Stimulated activated CD4-positive, alpha-beta T cell treated with anti-CD3 and anti-CD28 coated beads, Interleukin-15, amount 100 ng/mL, for 1 hour (primary cell): Measurements from ENCODE around the gene SYT17.

Source experiments
- DNase-seq, 2 donors: peaks; one replicate each; pipeline ENCODE4 v3.0.0-alpha.2; 2020; ENCODE audit warnings: low read depth in 1 of 2, low spot score in 1 of 2

The SYT17 gene

GRCh38 chr16:19213885-19214284 lies 45.8 kb downstream of the SYT17 start:
- no peak for DNase-seq

DNA sequence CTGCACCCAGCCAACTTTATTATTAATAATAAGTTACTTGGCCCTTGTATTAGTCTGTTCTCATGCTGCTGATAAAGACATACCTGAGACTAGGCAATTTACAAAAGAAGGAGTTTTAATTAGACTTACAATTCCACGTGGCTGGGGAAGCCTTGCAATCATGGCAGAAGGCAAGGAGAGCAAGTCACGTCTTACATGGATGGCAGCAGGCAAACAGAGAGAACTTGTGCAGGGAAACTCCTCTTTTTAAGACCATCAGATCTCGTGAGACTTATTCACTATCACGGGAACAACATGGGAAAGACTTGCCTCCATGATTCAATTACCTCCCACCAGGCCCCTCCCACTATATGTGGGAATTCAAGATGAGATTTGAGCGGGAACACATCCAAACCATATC lies 47.7 kb downstream of the SYT17 start:
- no peak for DNase-seq

DNA sequence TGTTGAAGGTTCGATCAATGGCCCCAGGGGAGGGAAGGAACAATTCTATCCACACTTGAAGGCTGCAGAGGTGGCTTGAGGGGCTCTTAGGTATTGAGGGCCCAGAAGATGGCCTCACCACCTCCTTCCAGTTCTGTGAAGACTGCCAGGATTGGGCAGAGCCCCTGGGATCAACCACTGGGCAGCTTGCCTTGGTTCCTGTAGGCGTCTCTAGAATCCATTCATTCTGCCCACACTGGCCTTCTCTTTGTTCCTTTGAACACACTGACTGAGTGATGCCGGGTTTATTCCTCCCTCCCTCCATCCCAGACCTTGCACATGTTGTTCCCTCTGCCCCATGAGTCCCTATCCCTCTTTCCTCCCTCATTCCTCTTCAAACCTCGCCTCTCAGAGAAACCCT lies 50.5 kb downstream of the SYT17 start:
- DNase-seq = no peak

DNA sequence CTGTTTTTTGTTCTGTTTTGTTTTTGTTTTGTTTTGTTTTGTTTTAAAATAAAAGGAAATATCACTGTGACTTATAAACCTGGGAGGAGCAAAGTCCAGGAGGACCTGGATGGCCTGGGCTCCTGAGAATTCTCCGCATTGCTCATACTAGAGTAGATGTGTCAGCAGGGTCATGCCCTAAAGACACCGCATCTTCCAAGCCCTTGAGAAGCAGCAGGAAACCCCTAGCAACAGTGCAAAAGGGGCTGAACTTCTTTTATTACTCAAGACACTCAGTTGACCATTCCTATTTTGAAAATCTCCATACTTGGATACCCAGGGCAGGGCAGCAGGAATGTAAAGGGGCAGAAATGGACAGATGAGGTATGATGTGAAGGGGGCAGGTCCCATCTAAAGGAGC lies 51.8 kb downstream of the SYT17 start:
- DNase-seq = no peak

DNA sequence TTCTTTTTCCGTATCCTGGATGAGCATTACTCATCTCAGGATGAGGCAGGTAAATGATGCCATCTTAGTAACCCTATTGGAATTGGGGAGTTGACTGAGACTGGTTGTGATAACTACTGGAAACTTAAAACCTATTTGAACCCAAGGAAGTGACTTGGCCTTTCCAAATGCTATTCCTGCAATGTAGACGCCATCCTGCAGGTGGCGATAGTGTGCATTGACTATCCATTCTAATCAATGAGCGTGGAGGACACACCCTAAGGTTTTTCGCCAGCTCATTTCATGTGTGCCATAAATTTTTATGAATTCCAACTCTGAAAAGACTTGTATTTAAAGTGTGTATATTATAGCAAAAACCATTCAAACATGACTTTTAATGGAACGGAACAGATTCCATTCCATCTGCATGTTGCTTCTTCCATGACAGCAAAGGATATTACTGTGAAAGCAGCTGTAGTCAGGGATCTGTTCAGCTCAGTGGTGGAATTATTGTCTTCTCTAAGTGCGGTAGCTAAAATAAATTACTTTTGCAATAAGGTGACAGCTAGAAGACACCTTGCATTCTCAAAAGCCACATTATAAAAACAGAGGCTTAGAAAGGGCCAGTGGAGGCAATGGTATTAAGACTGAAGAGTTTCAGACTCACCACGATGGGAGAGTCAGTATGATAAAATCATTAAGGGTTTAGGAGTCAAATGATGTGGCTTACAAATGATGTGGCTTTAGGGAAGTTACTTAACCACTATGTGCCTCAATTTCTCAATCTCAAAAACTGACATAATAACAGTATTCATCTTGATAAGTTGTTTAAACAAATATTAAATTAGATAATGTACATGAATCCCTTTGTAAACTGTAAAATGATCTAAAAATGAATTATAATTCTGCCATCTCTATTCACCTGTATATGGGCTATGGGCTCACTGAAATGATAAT lies 55.5 kb downstream of the SYT17 start:
- no peak for DNase-seq

GRCh38 chr16:19225651-19226050 lies 57.6 kb downstream of the SYT17 start:
- no peak for DNase-seq

- no peak for DNase-seq
Observed at GRCh38 chr16:19227643-19228042, 59.6 kb downstream of the SYT17 start.

DNA sequence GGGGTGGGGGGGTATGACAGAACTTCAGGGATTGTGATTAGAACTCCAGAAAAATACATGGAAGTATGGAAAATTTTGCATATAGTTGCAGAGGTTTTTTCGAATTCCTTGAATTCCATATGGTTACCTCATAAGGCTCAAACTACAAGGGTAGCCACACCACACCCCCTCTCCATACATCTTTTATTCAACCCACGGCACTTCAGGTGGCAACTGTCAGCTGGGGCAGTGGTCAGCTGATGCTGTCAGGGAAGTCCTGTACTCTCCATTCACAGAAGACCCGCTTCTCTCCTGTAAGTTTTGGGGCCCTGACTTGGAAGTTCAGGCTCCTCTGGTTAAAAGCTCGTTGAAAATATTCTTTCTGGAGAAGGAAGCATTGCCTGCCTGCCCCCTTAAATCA lies 60.0 kb downstream of the SYT17 start:
- no peak for DNase-seq

GRCh38 chr16:19228575-19228974 lies 60.5 kb downstream of the SYT17 start:
- DNase-seq = no peak

DNA sequence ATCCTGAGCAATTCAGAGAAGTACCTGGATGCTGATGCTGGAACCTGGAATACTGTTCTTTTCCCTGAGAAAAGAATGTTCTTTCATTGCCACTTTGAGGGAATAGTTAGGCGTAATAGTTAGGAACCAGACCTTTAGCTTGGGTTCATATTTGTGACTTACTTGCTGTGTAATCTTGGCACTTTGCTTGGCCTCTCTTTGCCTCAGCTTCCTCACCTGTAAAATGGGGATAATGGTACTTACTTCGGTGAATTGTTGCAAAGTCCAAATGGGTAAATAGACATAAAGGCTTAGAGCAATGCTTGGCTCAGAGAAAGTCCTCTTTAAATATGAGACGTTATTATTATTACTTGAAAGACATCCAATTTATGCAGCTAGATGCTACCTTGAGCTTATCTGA lies 62.5 kb downstream of the SYT17 start:
- DNase-seq = no peak

DNA sequence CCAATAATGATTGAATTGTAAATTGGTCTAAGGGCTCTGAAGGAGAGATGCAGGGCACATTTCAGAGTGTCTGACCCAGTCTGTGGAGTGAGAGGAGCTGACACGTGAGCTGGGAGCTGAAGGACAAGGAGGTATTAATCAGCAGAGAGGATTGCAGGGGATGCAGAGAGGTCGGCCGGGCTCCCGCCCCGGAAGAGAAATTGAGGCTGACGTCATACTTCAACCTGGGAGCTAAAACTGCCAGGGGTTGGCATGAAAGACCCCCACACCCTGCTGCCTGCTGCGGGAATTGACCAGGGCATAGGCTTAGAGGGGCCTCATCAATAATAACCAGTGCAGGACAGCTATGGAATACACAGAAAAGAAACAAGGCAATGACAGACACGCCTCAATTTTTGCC lies 63.8 kb downstream of the SYT17 start:
- DNase-seq = no peak

DNA sequence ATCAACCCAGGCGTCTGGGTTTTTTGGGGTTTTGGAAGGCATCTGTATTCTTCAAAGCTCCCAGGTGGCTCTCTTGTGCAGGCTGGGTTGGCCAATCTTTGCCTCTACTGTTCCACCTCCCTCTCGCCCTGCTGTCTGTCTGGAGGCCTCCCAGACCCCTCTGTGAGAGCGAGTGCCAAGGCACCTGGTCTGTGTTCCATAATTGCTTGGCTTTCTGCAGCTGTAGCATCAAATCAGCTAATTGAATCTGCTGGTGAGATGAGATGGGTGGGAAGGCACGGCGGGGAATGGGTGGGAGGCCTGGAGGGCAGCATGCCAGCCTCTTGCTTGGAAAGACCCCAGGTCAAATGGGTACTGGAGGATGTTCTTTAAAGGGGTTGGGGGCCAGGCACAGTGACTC lies 64.9 kb downstream of the SYT17 start:
- DNase-seq = no peak

DNA sequence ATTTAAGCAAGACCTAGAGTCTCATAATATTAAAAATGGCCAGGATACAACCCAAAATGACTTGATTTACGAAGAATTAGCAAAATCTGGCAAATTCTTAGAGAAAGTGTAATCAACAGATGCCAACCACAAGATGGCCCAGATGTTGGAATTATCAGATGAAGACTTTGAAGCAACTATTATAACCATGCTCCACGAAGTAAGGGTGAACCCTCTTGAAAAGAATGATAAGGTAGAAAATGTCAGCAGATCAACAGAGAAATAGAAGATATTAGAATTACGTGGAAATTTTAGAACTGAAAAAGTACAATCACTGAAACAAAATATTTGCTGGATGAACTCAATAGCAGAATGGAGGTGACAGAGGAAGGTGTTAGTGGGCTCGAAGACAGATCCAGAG lies 67.4 kb downstream of the SYT17 start:
- DNase-seq = no peak

GRCh38 chr16:19235886-19236285 lies 67.8 kb downstream of the SYT17 start:
- DNase-seq = no peak

GRCh38 chr16:19236561-19237209 lies 68.6 kb downstream of the SYT17 start:
- DNase-seq = no peak

GRCh38 chr16:19238406-19238805 lies 70.4 kb downstream of the SYT17 start:
- DNase-seq = no peak

DNA sequence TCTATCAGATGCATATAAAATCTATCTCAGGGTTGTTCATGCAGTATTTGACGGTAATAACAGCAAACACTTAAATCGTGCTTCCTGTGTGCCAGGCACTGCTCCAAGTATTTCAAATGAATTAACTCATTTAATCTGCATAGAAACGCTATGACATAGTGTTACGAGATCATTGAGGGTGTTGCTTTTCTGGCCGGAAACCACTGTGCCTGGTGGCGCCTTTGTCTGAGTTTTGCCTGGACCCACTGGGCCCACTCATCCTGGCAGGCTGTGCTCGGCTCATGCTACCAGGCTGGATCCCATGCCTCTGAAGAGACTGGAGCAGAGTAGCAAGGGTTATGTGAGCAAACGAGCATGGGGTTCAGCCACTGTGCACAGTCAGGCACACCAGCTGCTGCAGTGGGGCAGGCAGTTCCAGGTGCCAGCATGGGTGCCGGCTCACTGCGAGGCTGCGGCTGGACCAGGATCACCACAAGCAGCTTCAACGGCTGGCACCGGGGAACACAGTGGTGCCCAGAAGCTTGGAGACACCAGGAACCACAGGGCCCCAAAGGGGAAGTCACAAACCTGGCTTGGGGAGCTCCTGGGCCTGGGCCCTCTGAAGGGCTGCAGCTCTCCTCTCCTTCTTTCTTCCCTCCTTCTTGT lies 71.6 kb downstream of the SYT17 start:
- DNase-seq = no peak

- no peak for DNase-seq
Observed at GRCh38 chr16:19240494-19240893, 72.5 kb downstream of the SYT17 start.

DNA sequence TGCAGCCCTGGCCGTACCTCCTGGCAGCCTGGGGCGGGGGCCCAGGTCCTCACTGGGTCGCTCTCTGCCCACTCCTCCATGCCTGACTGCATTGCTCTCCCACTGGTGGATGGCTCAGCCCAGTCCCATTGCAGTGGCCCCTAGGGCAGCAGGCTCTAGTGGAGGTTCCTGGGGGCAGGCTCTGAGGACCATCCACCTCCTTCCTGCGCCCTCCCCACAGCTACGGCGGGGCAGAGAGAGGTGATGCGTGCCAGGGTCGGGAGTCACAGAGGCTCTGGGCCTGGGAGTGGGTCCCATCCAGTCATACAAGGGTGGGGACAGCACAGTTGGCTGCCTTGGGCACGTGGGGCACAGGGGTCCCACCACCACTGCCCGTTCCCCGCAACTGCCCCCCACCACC lies 73.5 kb downstream of the SYT17 start:
- DNase-seq = no peak

GRCh38 chr16:19242186-19242585 lies 74.1 kb downstream of the SYT17 start:
- no peak for DNase-seq

DNA sequence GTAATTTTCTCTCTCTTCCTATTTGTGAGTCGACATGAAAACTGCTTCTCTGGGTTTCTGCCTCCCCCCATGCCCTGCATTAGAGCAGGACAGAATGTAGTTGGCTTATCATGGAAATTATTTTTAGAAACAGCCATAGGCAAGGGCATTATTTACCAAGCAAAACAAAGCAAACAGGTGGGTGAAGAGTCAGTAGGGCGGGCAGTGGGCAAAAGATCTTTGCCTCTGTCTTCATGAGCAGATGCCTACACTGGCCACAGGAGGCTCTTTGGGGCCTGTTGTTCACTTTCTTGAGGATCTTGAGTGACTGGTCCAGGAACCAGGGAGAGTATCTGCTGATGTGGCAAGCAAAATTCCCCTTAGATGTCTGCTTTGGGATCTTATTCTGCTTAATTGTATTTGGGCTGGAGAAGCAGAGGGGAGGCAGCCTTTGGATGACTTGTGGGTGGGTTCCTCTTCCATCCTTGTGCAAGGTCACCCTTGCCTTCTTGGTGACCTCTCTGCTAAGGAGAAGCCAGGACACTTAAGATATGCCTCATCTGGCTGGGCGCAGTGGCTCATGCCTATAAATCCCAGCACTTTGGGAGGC lies 75.0 kb downstream of the SYT17 start:
- DNase-seq = no peak
